ENCODE measurements around the gene CALB2.

Gene CALB2

GRCh38 chr16:71432906-71433305, 74.4 kb downstream of the CALB2 start:
- H3K4me3 ChIP-seq (ENCODE audit: low read depth, low read length), result no peak overlapping the region
- TF ChIP-seq, protein P1, sequence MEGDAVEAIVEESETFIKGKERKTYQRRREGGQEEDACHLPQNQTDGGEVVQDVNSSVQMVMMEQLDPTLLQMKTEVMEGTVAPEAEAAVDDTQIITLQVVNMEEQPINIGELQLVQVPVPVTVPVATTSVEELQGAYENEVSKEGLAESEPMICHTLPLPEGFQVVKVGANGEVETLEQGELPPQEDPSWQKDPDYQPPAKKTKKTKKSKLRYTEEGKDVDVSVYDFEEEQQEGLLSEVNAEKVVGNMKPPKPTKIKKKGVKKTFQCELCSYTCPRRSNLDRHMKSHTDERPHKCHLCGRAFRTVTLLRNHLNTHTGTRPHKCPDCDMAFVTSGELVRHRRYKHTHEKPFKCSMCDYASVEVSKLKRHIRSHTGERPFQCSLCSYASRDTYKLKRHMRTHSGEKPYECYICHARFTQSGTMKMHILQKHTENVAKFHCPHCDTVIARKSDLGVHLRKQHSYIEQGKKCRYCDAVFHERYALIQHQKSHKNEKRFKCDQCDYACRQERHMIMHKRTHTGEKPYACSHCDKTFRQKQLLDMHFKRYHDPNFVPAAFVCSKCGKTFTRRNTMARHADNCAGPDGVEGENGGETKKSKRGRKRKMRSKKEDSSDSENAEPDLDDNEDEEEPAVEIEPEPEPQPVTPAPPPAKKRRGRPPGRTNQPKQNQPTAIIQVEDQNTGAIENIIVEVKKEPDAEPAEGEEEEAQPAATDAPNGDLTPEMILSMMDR (IDR thresholded peaks at IDR 0.05; ENCODE audit: low read depth, low read length), result no peak

- no peak overlapping the region for H3K4me3 ChIP-seq (ENCODE audit: low read depth, low read length)
- TF ChIP-seq, protein P1 (IDR thresholded peaks at IDR 0.05; ENCODE audit: low read depth, low read length), result no peak
Measured at GRCh38 chr16:71436473-71436872, 78.0 kb downstream of the CALB2 start.

DNA sequence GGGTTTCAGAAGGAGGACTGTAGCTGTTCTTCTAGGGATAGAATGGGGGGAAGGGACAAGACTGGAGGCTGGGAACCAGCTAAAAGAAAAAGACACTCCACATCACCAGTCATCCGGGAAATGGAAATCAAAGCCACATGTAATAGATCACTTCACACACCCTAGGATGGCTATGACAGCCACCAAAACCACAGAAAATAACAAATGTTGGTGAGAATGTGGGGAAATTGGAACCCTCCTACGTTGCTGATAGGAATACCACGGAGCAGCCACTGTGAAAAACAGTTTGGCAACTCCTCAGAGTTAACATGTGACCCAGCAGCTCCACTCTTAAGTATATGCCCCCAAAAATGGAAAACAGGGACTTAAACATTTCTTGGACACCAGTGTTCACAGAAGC, 81.0 kb downstream of the CALB2 start:
- TF ChIP-seq, protein P1 (IDR thresholded peaks at IDR 0.05; ENCODE audit: low read depth, low read length), result no peak

More for the DNA sequence above, 81.0 kb downstream of the CALB2 start:
- H3K4me3 ChIP-seq (ENCODE audit: low read depth, low read length), result no peak overlapping the region
